ENCODE results near the gene ZNF532. TPM values are rescaled to one million over a fixed set of nuclear protein-coding genes. Genes with fewer than 3 reads are reported as not detected.

The ZNF532 gene
- total and polyA plus RNA-seq, 9 of the 15 experiments (the other 6 are each of a cell fraction or from before 2014, with no cell fraction given), result 0.42 TPM; not detected in 8

- H3K9me3 ChIP-seq (replicated peaks; ENCODE audit: control insufficient read depth, insufficient read depth, low read depth, low read length), result no peaks in the 10 kb centered on the region
- no peaks in the 10 kb centered on the region for H3K9me1 ChIP-seq (ENCODE audit: control insufficient read depth, insufficient read depth, low read length)
- no peak overlapping the region for H3K27ac ChIP-seq (ENCODE audit: extremely low read depth, low read depth, low read length)
- H3K79me2 ChIP-seq (ENCODE audit: control insufficient read depth, insufficient read depth, low read length), result no peaks in the 10 kb centered on the region
- 0% methylated on average over 3 of the region's 3 CpGs for WGBS (ENCODE audit: insufficient coverage, low coverage, missing lambda C conversion rate)
- BruUV-seq (replicated peaks), result no TSS peak
- H3K9ac ChIP-seq (ENCODE audit: insufficient read depth in 1 of 2, low read depth in 2 of 2, low read length in 2 of 2), result no peak overlapping the region
- in situ Hi-C loops (cut with MboI), result no loop called here
- no peak for DNase-seq (ENCODE audit: extremely low read depth in 1 of 4, low spot score in 3 of 4)
- ATAC-seq, result no peak
- H3K4me3 ChIP-seq, result no peak overlapping the region
- no peaks in the 10 kb centered on the region for H3K4me1 ChIP-seq (replicated peaks in 1 of 2; ENCODE audit: control insufficient read depth in 2 of 2, insufficient read depth in 2 of 2, low read length in 2 of 2)
- ChIA-PET CTCF (ENCODE audit: low intra/inter-chr PET ratio) (no interaction called here), POLR2A (no interaction called here)
- TF ChIP-seq SOX6 (IDR thresholded peaks at IDR 0.05) (no peak), BHLHE40 (IDR thresholded peaks at IDR 0.05; ENCODE audit: low read length) (no peak), ARID4B (CRISPR knock-in tag; IDR thresholded peaks at IDR 0.05) (no peak), ZNF3 (CRISPR knock-in tag; IDR thresholded peaks at IDR 0.05) (no peak), NFE2L1 (tag; IDR thresholded peaks at IDR 0.05; ENCODE audit: borderline replicate concordance, low read depth) (no peak), CTCF (IDR thresholded peaks at IDR 0.05 in 2 of 3, conservative IDR thresholded peaks at IDR 0.05 in 1 of 3; ENCODE audit: insufficient read depth in 2 of 3, low read depth in 1 of 3, low read length in 3 of 3) (no peak), ZNF121 (CRISPR knock-in tag; conservative IDR thresholded peaks at IDR 0.05) (no peak), CBX2 (IDR thresholded peaks at IDR 0.05; ENCODE audit: insufficient read depth, low read length, poor library complexity, severe bottlenecking) (no peak), HOMEZ (CRISPR knock-in tag; IDR thresholded peaks at IDR 0.05) (no peak), CC2D1A (IDR thresholded peaks at IDR 0.05) (no peak)
- H4K20me1 ChIP-seq (replicated peaks; ENCODE audit: control insufficient read depth, insufficient read depth, low read length), result no peaks in the 10 kb centered on the region
- H3K27me3 ChIP-seq (ENCODE audit: control insufficient read depth in 2 of 2, insufficient read depth in 2 of 2, low read length in 2 of 2), result no peaks in the 10 kb centered on the region
- intact Hi-C loops (cut with micrococcal nuclease), result no loop called here
- H3K36me3 ChIP-seq (ENCODE audit: control insufficient read depth, insufficient read depth, low read length), result no peaks in the 10 kb centered on the region
- FAIRE-seq, result no peak
- no peak overlapping the region for H3K4me2 ChIP-seq (ENCODE audit: insufficient read depth, low read length)
- H2AFZ ChIP-seq (ENCODE audit: low read depth, low read length), result no peak overlapping the region
These were observed 140.6 kb downstream of the ZNF532 start for GRCh38 chr18:59005262-59005661.
